Heart right ventricle (tissue), 16 donors: ENCODE measurements around the gene XPOT. TPM values are rescaled to one million over a fixed set of nuclear protein-coding genes. Genes with fewer than 3 reads are reported as not detected.

ENCODE experiments used
- ATAC-seq, 8 donors: fragments of 200-7000 bp; cut with Tn5 transposase; one replicate each; pipeline ENCODE4 v1.9.1; 2020; ENCODE audit warnings: mild to moderate bottlenecking in 8 of 8, moderate library complexity in 8 of 8, moderate number of reproducible peaks in 1 of 8
- DNase-seq, 2 donors: peaks; one replicate each; pipeline ENCODE4 v3.0.0-alpha.2; 2020
- H3K27ac ChIP-seq, 10 donors: fragments of 200-600 bp; sonication (generic) in 2 of 10; one replicate each; pipeline versions ENCODE4 v1.5.0 to v1.8.0; 2020 to 2022; ENCODE audit warnings: mild to moderate bottlenecking in 3 of 10
- H3K27me3 ChIP-seq, 7 donors: fragments of 200-600 bp; one replicate each; pipeline ENCODE4 v1.8.0; 2021 to 2022; ENCODE audit warnings: mild to moderate bottlenecking in 2 of 7
- H3K36me3 ChIP-seq, 9 donors: fragments of 200-600 bp; sonication (generic) in 1 of 9; one replicate each; pipeline versions ENCODE4 v1.5.0 to v1.8.0; 2020 to 2022; ENCODE audit warnings: mild to moderate bottlenecking in 2 of 9
- H3K4me1 ChIP-seq, 9 donors: fragments of 200-600 bp; sonication (generic) in 1 of 9; one replicate each; pipeline versions ENCODE4 v1.5.0 to v1.8.0; 2020 to 2022; ENCODE audit warnings: mild to moderate bottlenecking in 4 of 9
- H3K4me3 ChIP-seq, 10 donors: fragments of 200-600 bp; sonication (generic) in 2 of 10; one replicate each; pipeline versions ENCODE4 v1.5.0 to v1.8.0; 2020 to 2022; ENCODE audit warnings: mild to moderate bottlenecking in 7 of 10, moderate library complexity in 2 of 10
- H3K9me3 ChIP-seq, 11 donors: fragments of 200-600 bp in 10 of 11; sonication (generic) in 2 of 11; one replicate each; pipeline versions ENCODE4 v1.5.0 to v1.8.0; 2013 to 2022; ENCODE audit warnings: mild to moderate bottlenecking in 2 of 11, control low read depth in 1 of 11, moderate library complexity in 1 of 11
- CTCF ChIP-seq, 9 donors: fragments of 200-600 bp; sonication (generic) in 2 of 9; IDR thresholded peaks; one replicate each; pipeline versions ENCODE4 v1.5.0 to v1.8.0; 2021 to 2022; ENCODE audit warnings: antibody characterized with exemption in 9 of 9, mild to moderate bottlenecking in 5 of 9, moderate library complexity in 1 of 9
- WGBS, 2 donors: extraction: QIAGEN DNeasy Blood & Tissue Kit; methylation state at CpG; one replicate each; pipeline ENCODE4 v1.1.7; 2013; ENCODE audit warnings: inconsistent platforms in 1 of 2; 5-methylcytosine and 5-hydroxymethylcytosine counted together
- intact Hi-C, 10 donors: fragments of 100-400 bp; cut with DNase I; formaldehyde crosslinking; loops; one replicate each; pipeline versions ENCODE4 v1.11.1 to v1.14.2; 2022
- polyA plus RNA-seq, 2 donors: library from polyadenylated mRNA; stranded (reverse); fragments of 200-250 nt; gene quantifications; one replicate each; pipeline ENCODE4 v1.2.3, GENCODE V29; 2013
- total RNA-seq, 10 donors: library from RNA; stranded (reverse); fragmentation: NEBNext Ultra II Directional in 3 of 10; extraction: Animal tissue kit (Norgen Biotek cat#: 25700) in 3 of 10; gene quantifications; one replicate each; pipeline versions ENCODE4 v1.2.1 to v1.2.4, GENCODE V29; 2021 to 2023
- donor health status: Arrhythmogenic right ventricular cardiomyopathy.
- donor health status: ischemic (EF 13 %, LVEDD 7.1; RV severe dilation, severe dysfunction).
- donor health status: healthy with polysubstance abuse.
- donor health status: DM: no; HTN: yes; CAD: no.
- donor health status: DM: no; HTN: no; CAD: no.
- donor health status: ischemic (EF 25% LVEDD 6.9; RV normal size, moderate dysfunction).
- donor health status: ischemic (EF 25% LVEDD 5.7; RV mildly dilated, moderate dysfunction).
- donor health status: healthy.
- donor health status: DM: yes; HTN: yes; CAD: no.
- donor health status: Ischemic cardiomyopathy.
- donor health status: ischemic (EF 35%, LVEDD 5.7; RV mildly dilated, moderate dysfunction).
- donor health status: nonischemic (EF 11% LVEDD 7.7; RV severe dilation, severe dysfunction).
- donor health status: DM: yes; HTN: yes; CAD: no.
- donor health status: PGD.
- donor health status: ischemic (EF 29% LVEDD 5.4; RV normal size, mild dysfunction).
- donor health status: nonischemic (EF 23%, LVEDD 6.1; RV moderate dilation, normal function).

Gene XPOT
- total and polyA plus RNA-seq, 12 donors, result 8.6 to 31.6 (median 19.1) TPM

DNA sequence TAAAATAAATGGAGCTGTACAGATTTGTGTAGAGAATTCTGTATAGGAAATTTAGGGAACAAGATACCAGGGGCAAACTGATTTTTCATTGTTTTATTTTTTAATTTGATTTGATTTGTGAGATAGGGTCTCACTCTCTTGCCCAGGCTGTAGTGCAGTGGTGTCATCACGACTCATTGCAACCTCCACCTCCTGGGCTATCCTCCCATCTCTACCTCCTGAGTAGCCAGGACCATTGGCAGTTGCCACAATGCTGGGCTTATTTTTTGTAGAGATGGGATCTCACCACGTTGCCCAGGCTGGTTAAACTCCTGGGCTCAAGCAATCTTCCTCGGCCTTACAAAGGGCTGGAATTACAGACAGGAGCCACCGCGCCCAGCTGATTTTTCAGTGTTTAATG is 29.7 kb downstream of the XPOT start:
- H3K4me3 ChIP-seq, result no peak overlapping the region
- no peaks in the 10 kb centered on the region for H3K27me3 ChIP-seq
- no peak for TF ChIP-seq CTCF (IDR thresholded peaks at IDR 0.05)
- no peak overlapping the region for H3K27ac ChIP-seq
- no peaks in the 10 kb centered on the region for H3K4me1 ChIP-seq
- H3K36me3 ChIP-seq, result peaks cover 0 to 100% (median 79%) of the 10 kb centered on the region in 9 donors
- no peak for ATAC-seq
- no peak for DNase-seq
- no peaks in the 10 kb centered on the region for H3K9me3 ChIP-seq
- intact Hi-C loops, result loop anchor here in 1 of 10 donors (10.0 kb wide), 1 partner anchor 51 kb away; no protein-coding TSS in a partner anchor
- 95 to 96% methylated on average over 5 of the region's 5 CpGs for WGBS, 2 donors

DNA sequence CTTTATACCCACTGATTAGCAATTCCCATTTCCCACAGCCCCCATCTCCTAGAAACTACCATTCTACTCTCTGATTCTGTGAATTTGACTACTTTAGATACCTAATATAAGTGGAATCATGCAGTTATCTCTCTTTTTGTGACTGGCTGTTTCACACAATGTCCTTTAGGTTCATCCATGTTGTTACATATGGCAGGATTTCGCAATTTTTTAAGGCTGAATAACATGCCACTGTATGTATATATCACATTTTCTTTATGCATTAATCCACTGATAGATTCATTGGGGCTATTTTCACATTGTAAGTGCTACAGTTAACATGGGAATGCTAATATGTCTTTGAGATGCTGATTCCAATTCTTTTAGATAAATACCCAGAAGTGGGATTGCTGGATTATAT is 35.9 kb downstream of the XPOT start:
- intact Hi-C loops, result loop anchor here in 1 of 10 donors (5.0 kb wide), 1 partner anchor 33 kb away; no protein-coding TSS in a partner anchor
- no peaks in the 10 kb centered on the region for H3K4me1 ChIP-seq
- TF ChIP-seq CTCF (IDR thresholded peaks at IDR 0.05), result no peak
- WGBS, 2 donors, result 96 to 98% methylated on average over 1 of the region's 1 CpG
- H3K27ac ChIP-seq, result no peak overlapping the region
- H3K9me3 ChIP-seq, result no peaks in the 10 kb centered on the region
- DNase-seq, result no peak
- H3K36me3 ChIP-seq, result peaks cover 0 to 100% (median 31%) of the 10 kb centered on the region in 9 donors
- H3K27me3 ChIP-seq, result no peaks in the 10 kb centered on the region
- ATAC-seq, result no peak
- H3K4me3 ChIP-seq, result no peak overlapping the region

DNA sequence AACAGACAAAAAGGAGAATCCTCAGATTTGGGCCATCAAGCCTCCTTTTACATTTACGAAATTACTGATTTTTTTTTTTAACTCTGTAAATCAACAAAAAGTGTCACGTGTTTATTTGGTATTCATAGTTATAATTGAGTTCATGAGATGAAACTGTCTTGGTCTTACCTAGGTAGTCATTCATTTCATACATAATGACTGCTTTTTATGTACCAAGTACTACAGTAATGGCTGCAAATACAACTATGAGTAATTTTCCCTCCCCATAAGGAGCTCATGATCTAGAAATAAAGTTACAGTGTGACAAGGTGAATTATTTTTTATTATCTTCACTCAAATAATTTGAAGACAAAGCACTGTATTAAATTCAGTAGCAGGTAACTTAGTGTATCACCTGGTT is 41.3 kb downstream of the XPOT start:
- H3K27me3 ChIP-seq, result no peaks in the 10 kb centered on the region
- no peak for DNase-seq
- intact Hi-C loops, result no loop called here
- peaks cover 0 to 90% (median 13%) of the 10 kb centered on the region in 9 donors for H3K36me3 ChIP-seq
- no peak overlapping the region for H3K27ac ChIP-seq
- TF ChIP-seq CTCF (IDR thresholded peaks at IDR 0.05), result no peak
- no peak for ATAC-seq
- no peak overlapping the region for H3K4me3 ChIP-seq
- 91 to 100% methylated on average over 2 of the region's 2 CpGs for WGBS, 2 donors
- H3K9me3 ChIP-seq, result no peaks in the 10 kb centered on the region
- peaks cover 0 to 2% (median 0%) of the 10 kb centered on the region in 9 donors for H3K4me1 ChIP-seq

- H3K4me1 ChIP-seq, result peaks cover 0 to 10% (median 7%) of the 10 kb centered on the region in 9 donors
- WGBS, 2 donors, result 85 to 94% methylated on average over 1 of the region's 1 CpG
- ATAC-seq, result no peak
Observed at GRCh38 chr12:64446295-64446694, 42.1 kb downstream of the XPOT start.

More at GRCh38 chr12:64446295-64446694, 42.1 kb downstream of the XPOT start:
- no peaks in the 10 kb centered on the region for H3K27me3 ChIP-seq
- H3K27ac ChIP-seq, result no peak overlapping the region
- no peak for TF ChIP-seq CTCF (IDR thresholded peaks at IDR 0.05)
- peaks cover 0 to 82% (median 13%) of the 10 kb centered on the region in 9 donors for H3K36me3 ChIP-seq
- H3K9me3 ChIP-seq, result no peaks in the 10 kb centered on the region
- no peak overlapping the region for H3K4me3 ChIP-seq
- DNase-seq, result no peak
- intact Hi-C loops, result no loop called here
